ENCODE measurements around the gene LTF.

GRCh38 chr3:46447228-46447985 lies 17.3 kb downstream of the LTF start:
- no peak for TF ChIP-seq MYC (IDR thresholded peaks at IDR 0.05; ENCODE audit: low read depth, low read length)
- TF ChIP-seq MYC (CRISPR knock-in tag; IDR thresholded peaks at IDR 0.05; ENCODE audit: borderline replicate concordance, low read depth), result no peak
- TF ChIP-seq DLX4 (CRISPR knock-in tag; IDR thresholded peaks at IDR 0.05), result no peak
- TF ChIP-seq ZZZ3 (IDR thresholded peaks at IDR 0.05), result no peak
- TF ChIP-seq MTA1 (IDR thresholded peaks at IDR 0.05; ENCODE audit: borderline replicate concordance), result no peak
- no peak for TF ChIP-seq RFX5 (IDR thresholded peaks at IDR 0.05; ENCODE audit: low read depth, low read length)
- TF ChIP-seq CTCF (IDR thresholded peaks at IDR 0.05 in 2 of 3, conservative IDR thresholded peaks at IDR 0.05 in 1 of 3; ENCODE audit: insufficient read depth in 2 of 3, low read depth in 1 of 3, low read length in 3 of 3), result no peak
- TF ChIP-seq MAZ (CRISPR knock-in tag; conservative IDR thresholded peaks at IDR 0.05 in 1 of 2, IDR thresholded peaks at IDR 0.05 in 1 of 2), result no peak
- no peak for TF ChIP-seq POLR3G (IDR thresholded peaks at IDR 0.05; ENCODE audit: extremely low read depth, insufficient read length, insufficient replicate concordance)

Measured in K562 (cell line).